ENCODE data around the gene SP100. TPM values are rescaled to one million over a fixed set of nuclear protein-coding genes. Genes with fewer than 3 reads are reported as not detected.
A peak's percentile ranks its signal among the peaks of the same experiment; 100 is the strongest.

The SP100 gene
- total and polyA plus RNA-seq, 2 of the 13 experiments (the other 11 are each of a cell fraction or from before 2014, with no cell fraction given): 12.6 to 16.5 TPM

- TF ChIP-seq FUBP1 (CRISPR knock-in tag; IDR thresholded peaks at IDR 0.05; ENCODE audit: borderline replicate concordance) (no peak), ZBTB7A (CRISPR knock-in tag; IDR thresholded peaks at IDR 0.05) (no peak), ZNF569 (CRISPR knock-in tag; IDR thresholded peaks at IDR 0.05; ENCODE audit: borderline replicate concordance) (no peak), ZNF468 (CRISPR knock-in tag; IDR thresholded peaks at IDR 0.05) (no peak), NR3C1 (CRISPR knock-in tag; IDR thresholded peaks at IDR 0.05) (no peak), ZNF260 (CRISPR knock-in tag; IDR thresholded peaks at IDR 0.05; ENCODE audit: borderline replicate concordance, low read depth) (no peak), MATR3 (CRISPR knock-in tag; IDR thresholded peaks at IDR 0.05) (no peak), ZIK1 (CRISPR knock-in tag; IDR thresholded peaks at IDR 0.05; ENCODE audit: borderline replicate concordance, low read depth) (no peak; the same call in 1 of the 2 replicates), HMGXB3 (CRISPR knock-in tag; IDR thresholded peaks at IDR 0.05; ENCODE audit: borderline replicate concordance) (no peak; the same call in 1 of the 2 replicates), BCLAF1 (IDR thresholded peaks at IDR 0.05) (no peak), TEAD2 (CRISPR knock-in tag; IDR thresholded peaks at IDR 0.05) (no peak), ZNF740 (CRISPR knock-in tag; IDR thresholded peaks at IDR 0.05) (no peak), ZFP36L2 (CRISPR knock-in tag; IDR thresholded peaks at IDR 0.05) (no peak), ATF4 (CRISPR knock-in tag; IDR thresholded peaks at IDR 0.05) (0 out of 4 replicates have a peak, but pooled peaks of 1 of the 2 experiments have one; percentile 37), KDM2A (CRISPR knock-in tag; IDR thresholded peaks at IDR 0.05; ENCODE audit: borderline replicate concordance, low read depth) (peak; percentile 39; the same call in 1 of the 2 replicates), ZEB1 (IDR thresholded peaks at IDR 0.05; ENCODE audit: insufficient replicate concordance, low read depth) (peak; percentile 65)
These were observed at the start of gene SP100 (continued) for GRCh38 chr2:230416061-230416721.

Data from HepG2 (cell line).